Upper lobe of left lung (tissue), 6 donors: Measurements from ENCODE around the gene DHRS7B. TPM values are rescaled to one million over a fixed set of nuclear protein-coding genes. Genes with fewer than 3 reads are reported as not detected.
"Not testable (repeated sequence)": the region's sequence is repeated elsewhere in the genome, so short reads cannot be mapped to it uniquely, and the experiment has no call there.

Experiments
- ATAC-seq, 2 donors: fragments of 200-7000 bp; cut with Tn5 transposase; one replicate each; pipeline ENCODE4 v1.9.1; 2022; ENCODE audit warnings: mild to moderate bottlenecking in 2 of 2, moderate library complexity in 2 of 2; ENCODE audit not compliant: low FRiP score in 2 of 2
- DNase-seq, 2 donors: peaks; one replicate each; pipeline ENCODE4 v3.0.0-alpha.2; 2019 to 2020
- H3K27ac ChIP-seq, 4 donors: fragments of 200-600 bp; sonication (generic); one replicate each; pipeline ENCODE4 v1.5.1; 2016 to 2019
- H3K27me3 ChIP-seq, 4 donors: fragments of 200-600 bp; sonication (generic); one replicate each; pipeline ENCODE4 v1.5.1; 2017 to 2019
- H3K36me3 ChIP-seq, 4 donors: fragments of 200-600 bp; sonication (generic); one replicate each; pipeline ENCODE4 v1.5.1; 2016 to 2019
- H3K4me1 ChIP-seq, 4 donors: fragments of 200-600 bp; sonication (generic); one replicate each; pipeline ENCODE4 v1.5.1; 2018 to 2019
- H3K4me3 ChIP-seq, 4 donors: fragments of 200-600 bp; sonication (generic); one replicate each; pipeline ENCODE4 v1.5.1; 2017 to 2019; ENCODE audit warnings: mild to moderate bottlenecking in 2 of 4, moderate library complexity in 1 of 4
- H3K9me3 ChIP-seq, 4 donors: fragments of 200-600 bp; sonication (generic); one replicate each; pipeline ENCODE4 v1.5.1; 2018 to 2019
- EP300 ChIP-seq, 4 donors: sonication (generic); formaldehyde crosslinking; IDR thresholded peaks; one replicate each; pipeline ENCODE4 v1.5.1; 2017; ENCODE audit warnings: antibody characterized with exemption in 4 of 4, control low read depth in 2 of 4
- POLR2A ChIP-seq, 4 donors: fragments of 450-650 bp; IDR thresholded peaks; one replicate each; pipeline ENCODE4 v1.5.1; 2016 to 2017; ENCODE audit warnings: antibody characterized with exemption in 4 of 4, mild to moderate bottlenecking in 2 of 4
- POLR2AphosphoS5 ChIP-seq, 2 donors: sonication (generic); formaldehyde crosslinking; IDR thresholded peaks; one replicate each; pipeline ENCODE4 v1.5.1; 2017; ENCODE audit warnings: antibody characterized with exemption in 2 of 2
- whole genome bisulfite sequencing, 2 donors: methylation state at CpG; one replicate each; pipeline ENCODE4 v1.1.5; 2017 to 2018; 5-methylcytosine and 5-hydroxymethylcytosine counted together
- total RNA-seq, 6 donors: library from RNA; depleted of rRNA in 4 of 6; stranded (reverse); fragments of >200 nt in 4 of 6; gene quantifications; one replicate each; pipeline versions ENCODE4 v1.1.0 to v1.2.1, GENCODE V29; 2016 to 2021
- TF ChIP-seq, protein P1 (sequence below), 6 experiments: fragments of 450-650 bp in 4 of 6; fragments of 200-600 bp in 2 of 6; sonication (generic) in 2 of 6; IDR thresholded peaks; one replicate each; pipeline ENCODE4 v1.5.1; 2016 to 2019; ENCODE audit warnings: antibody characterized with exemption in 6 of 6
- donor health status: DM: no; HTN: no; CAD: no; lungs with moderate emphysema.
- donor health status: DM: no; HTN: yes; CAD: no; lungs with severe emphysema.

DHRS7B gene
- total RNA-seq, 6 donors from 2014 or later, result 16.8 to 47.2 (median 30.2) TPM

DNA sequence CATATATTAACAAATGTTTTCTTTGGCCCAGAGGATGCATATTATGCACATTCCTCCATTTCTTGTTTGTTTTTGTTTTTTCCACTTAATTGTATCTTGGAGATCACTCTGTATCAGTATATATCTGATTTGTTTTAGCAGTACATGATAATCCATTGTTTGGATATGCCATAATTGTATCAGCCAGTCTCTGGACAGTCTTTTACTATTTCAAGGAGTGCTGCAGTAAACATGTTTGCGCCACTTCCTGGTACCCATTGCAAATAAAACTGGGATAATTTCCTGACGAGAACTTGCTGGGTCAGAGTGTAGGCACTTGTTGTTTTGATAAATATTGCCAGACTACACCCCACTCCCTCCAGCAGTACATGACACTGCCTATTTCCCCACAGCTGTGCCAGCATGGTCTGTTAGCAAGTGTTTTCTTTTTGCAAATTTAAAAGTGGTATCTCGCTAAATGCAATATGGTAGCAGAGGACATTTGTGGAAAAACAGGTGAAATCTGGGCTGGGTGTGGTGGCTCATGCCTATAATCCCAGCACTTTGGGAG lies 92.1 kb downstream of the DHRS7B start:
- DNase-seq, result no peak
- H3K27me3 ChIP-seq, result no peaks in the 10 kb centered on the region
- 48 to 67% methylated on average over 3 of the region's 3 CpGs for WGBS, 2 donors
- H3K4me1 ChIP-seq, result peaks cover 10 to 41% (median 23%) of the 10 kb centered on the region in 4 donors
- no peaks in the 10 kb centered on the region for H3K36me3 ChIP-seq
- no peaks in the 10 kb centered on the region for H3K9me3 ChIP-seq
- no peak overlapping the region for H3K4me3 ChIP-seq
- ATAC-seq, result no peak
- TF ChIP-seq, protein P1, sequence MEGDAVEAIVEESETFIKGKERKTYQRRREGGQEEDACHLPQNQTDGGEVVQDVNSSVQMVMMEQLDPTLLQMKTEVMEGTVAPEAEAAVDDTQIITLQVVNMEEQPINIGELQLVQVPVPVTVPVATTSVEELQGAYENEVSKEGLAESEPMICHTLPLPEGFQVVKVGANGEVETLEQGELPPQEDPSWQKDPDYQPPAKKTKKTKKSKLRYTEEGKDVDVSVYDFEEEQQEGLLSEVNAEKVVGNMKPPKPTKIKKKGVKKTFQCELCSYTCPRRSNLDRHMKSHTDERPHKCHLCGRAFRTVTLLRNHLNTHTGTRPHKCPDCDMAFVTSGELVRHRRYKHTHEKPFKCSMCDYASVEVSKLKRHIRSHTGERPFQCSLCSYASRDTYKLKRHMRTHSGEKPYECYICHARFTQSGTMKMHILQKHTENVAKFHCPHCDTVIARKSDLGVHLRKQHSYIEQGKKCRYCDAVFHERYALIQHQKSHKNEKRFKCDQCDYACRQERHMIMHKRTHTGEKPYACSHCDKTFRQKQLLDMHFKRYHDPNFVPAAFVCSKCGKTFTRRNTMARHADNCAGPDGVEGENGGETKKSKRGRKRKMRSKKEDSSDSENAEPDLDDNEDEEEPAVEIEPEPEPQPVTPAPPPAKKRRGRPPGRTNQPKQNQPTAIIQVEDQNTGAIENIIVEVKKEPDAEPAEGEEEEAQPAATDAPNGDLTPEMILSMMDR (IDR thresholded peaks at IDR 0.05), result no peak
- no peak for TF ChIP-seq POLR2AphosphoS5 (IDR thresholded peaks at IDR 0.05)
- TF ChIP-seq POLR2A (IDR thresholded peaks at IDR 0.05), result no peak
- TF ChIP-seq EP300 (IDR thresholded peaks at IDR 0.05), result no peak
- peak overlapping the region in 1 of 4 donors; percentile 25 for H3K27ac ChIP-seq

DNA sequence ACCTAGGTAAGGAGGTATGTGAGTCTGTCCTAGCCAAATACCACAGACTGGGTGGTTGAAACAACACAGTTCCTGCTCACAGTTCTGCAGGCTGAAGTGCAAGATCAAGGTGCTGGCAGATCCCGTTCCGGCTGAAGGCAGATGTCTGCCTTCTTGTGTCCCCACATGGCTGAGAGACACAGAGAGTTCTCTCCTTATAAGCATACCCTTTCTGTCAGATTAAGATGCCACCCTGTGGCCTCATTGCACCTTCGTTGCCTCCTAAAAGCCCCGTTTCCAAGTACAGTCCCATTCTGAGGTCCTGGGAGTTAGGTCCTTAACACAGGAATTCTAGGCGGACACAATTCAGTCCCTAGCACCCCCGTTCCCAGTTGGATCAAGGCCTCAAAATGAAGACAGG lies 96.3 kb downstream of the DHRS7B start:
- DNase-seq (no peak), ATAC-seq (no peak)
- H3K27ac ChIP-seq, result no peak overlapping the region
- no peaks in the 10 kb centered on the region for H3K36me3 ChIP-seq
- TF ChIP-seq, protein P1 (IDR thresholded peaks at IDR 0.05), result no peak
- TF ChIP-seq POLR2AphosphoS5 (IDR thresholded peaks at IDR 0.05), result no peak
- no peak for TF ChIP-seq EP300 (IDR thresholded peaks at IDR 0.05)
- H3K27me3 ChIP-seq, result no peaks in the 10 kb centered on the region
- 84 to 98% methylated on average over 6 of the region's 6 CpGs for WGBS, 2 donors
- H3K4me3 ChIP-seq, result no peak overlapping the region
- peaks cover 0 to 22% (median 12%) of the 10 kb centered on the region in 4 donors for H3K4me1 ChIP-seq
- no peaks in the 10 kb centered on the region for H3K9me3 ChIP-seq

DNA sequence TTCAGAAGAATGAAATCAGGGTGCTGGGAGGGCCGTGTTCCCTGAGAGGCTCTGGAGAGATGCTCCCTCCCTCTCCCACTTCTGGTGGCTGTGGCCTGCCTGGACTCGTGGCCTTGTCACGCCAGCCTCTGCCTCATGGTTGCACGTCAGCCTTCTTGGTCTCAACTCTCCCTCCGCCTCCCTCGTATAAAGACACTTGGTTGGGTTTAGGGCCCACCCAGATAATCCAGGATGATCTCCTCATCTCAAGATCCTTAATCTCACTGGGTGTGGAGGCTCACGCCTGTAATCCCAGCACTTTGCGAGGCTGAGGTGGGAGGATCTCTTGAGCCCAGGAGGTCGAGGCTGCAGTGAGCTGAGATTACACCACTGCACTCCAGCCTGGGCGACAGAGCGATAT lies 100.5 kb downstream of the DHRS7B start:
- Histone ChIP-seq H3K27ac (peak overlapping the region in 1 of 4 donors; percentile 55), H3K4me1 (peaks cover 0 to 10% (median 4%) of the 10 kb centered on the region in 4 donors)
- not testable (repeated sequence) for ATAC-seq, H3K4me3 ChIP-seq, H3K36me3 ChIP-seq, H3K9me3 ChIP-seq, H3K27me3 ChIP-seq, DNase-seq
- WGBS, 2 donors, result 91 to 94% methylated on average over 11 of the region's 11 CpGs

DNA sequence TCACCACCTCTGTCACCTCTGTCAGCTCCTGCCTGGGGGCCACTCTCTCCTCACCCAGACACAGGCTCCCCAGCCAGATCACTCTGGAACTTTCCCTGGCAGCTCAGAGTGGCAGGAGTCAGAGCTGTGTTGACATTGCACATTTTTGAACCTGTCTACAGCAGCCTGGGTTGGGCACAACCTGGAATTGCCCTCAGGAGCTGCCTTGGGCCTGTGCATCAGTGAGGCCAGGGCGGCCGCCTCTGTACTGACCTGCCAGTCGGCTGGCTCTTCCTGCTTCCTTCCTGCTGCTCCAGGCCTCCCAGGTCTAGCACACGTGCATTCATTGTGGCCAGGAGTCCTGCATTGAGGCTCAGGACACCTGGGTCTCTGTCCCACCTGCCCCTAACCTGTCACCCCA lies 101.3 kb downstream of the DHRS7B start:
- TF ChIP-seq POLR2AphosphoS5 (IDR thresholded peaks at IDR 0.05) (no peak), POLR2A (IDR thresholded peaks at IDR 0.05) (no peak), EP300 (IDR thresholded peaks at IDR 0.05) (no peak)
- TF ChIP-seq, protein P1 (IDR thresholded peaks at IDR 0.05), result no peak
- Histone ChIP-seq H3K27ac (peak overlapping the region in 2 of 4 donors; percentile 13 to 55), H3K9me3 (no peaks in the 10 kb centered on the region), H3K27me3 (no peaks in the 10 kb centered on the region), H3K36me3 (no peaks in the 10 kb centered on the region), H3K4me1 (peaks cover 0 to 10% (median 4%) of the 10 kb centered on the region in 4 donors), H3K4me3 (no peak overlapping the region)
- ATAC-seq (peak in 1 of 2 donors; percentile 79), DNase-seq (peak in 1 of 2 donors; percentile 71)
- WGBS, 2 donors, result 61 to 63% methylated on average over 4 of the region's 4 CpGs

DNA sequence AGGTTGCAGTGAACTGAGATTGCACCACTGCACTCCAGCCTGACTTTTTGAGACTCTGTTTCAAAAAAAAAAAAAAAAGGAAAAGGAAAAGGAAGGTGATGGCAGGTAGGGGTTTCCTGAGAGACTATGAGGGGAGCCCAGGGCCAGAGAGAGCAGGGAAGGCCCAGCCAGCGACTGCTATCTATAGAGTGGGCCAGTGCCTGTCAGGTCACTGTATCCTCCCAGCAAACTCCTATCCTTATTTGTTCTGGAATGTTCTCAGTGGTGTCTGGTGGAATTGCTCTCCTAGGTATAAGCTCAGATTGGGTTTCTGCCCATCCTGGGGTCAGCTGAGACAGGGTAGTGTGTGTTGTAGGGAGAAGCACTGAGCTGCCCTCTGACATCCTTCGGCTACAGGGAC lies 102.1 kb downstream of the DHRS7B start:
- no peak for ATAC-seq
- WGBS, 2 donors, result 78 to 92% methylated on average over 2 of the region's 2 CpGs

More for the DNA sequence above, 102.1 kb downstream of the DHRS7B start:
- Histone ChIP-seq H3K27ac (no peak overlapping the region), H3K4me1 (peaks cover 0 to 10% (median 4%) of the 10 kb centered on the region in 4 donors), H3K27me3 (no peaks in the 10 kb centered on the region), H3K36me3 (no peaks in the 10 kb centered on the region), H3K9me3 (no peaks in the 10 kb centered on the region), H3K4me3 (no peak overlapping the region)
- no peak for DNase-seq
- no peak for TF ChIP-seq POLR2AphosphoS5 (IDR thresholded peaks at IDR 0.05)
- TF ChIP-seq POLR2A (IDR thresholded peaks at IDR 0.05), result no peak
- no peak for TF ChIP-seq EP300 (IDR thresholded peaks at IDR 0.05)
- TF ChIP-seq, protein P1 (IDR thresholded peaks at IDR 0.05), result no peak
